ENCODE data around the gene RAB26. TPM values are rescaled to one million over a fixed set of nuclear protein-coding genes. Genes with fewer than 3 reads are reported as not detected.

Gene RAB26
- total and polyA plus RNA-seq, 4 donors: 1.9 to 3.9 (median 3.0) TPM

- no peaks in the 10 kb centered on the region for H3K9me3 ChIP-seq (ENCODE audit: control insufficient read depth in 4 of 4, low read length in 3 of 4)
- no peak overlapping the region for H3K9ac ChIP-seq (ENCODE audit: low read depth in 1 of 2, low read length in 2 of 2)
- peaks cover 0 to 11% (median 5%) of the 10 kb centered on the region in 4 donors for H3K36me3 ChIP-seq (ENCODE audit: control insufficient read depth in 4 of 4, insufficient read depth in 3 of 4, low read depth in 1 of 4, low read length in 3 of 4)
- DNase-seq (ENCODE audit: low spot score): no peak
- H3K4me3 ChIP-seq (ENCODE audit: low read depth in 1 of 3, low read length in 3 of 3): no peak overlapping the region
- H3K4me1 ChIP-seq (ENCODE audit: control insufficient read depth in 4 of 4, insufficient read depth in 4 of 4, low read length in 3 of 4): peaks cover 19 to 45% (median 30%) of the 10 kb centered on the region in 4 donors
- TF ChIP-seq CTCF (IDR thresholded peaks at IDR 0.05; ENCODE audit: low read depth, low read length, missing input control) (no peak), FOXA2 (IDR thresholded peaks at IDR 0.05) (no peak), ATF3 (IDR thresholded peaks at IDR 0.05) (no peak), RAD21 (IDR thresholded peaks at IDR 0.05) (no peak), RXRA (IDR thresholded peaks at IDR 0.05) (no peak), MAX (IDR thresholded peaks at IDR 0.05) (no peak), REST (IDR thresholded peaks at IDR 0.05) (no peak), SP1 (IDR thresholded peaks at IDR 0.05) (no peak), GABPA (IDR thresholded peaks at IDR 0.05 in 1 of 2, conservative IDR thresholded peaks at IDR 0.05 in 1 of 2) (no peak), EGR1 (IDR thresholded peaks at IDR 0.05; ENCODE audit: low read depth in 2 of 2) (no peak), JUND (IDR thresholded peaks at IDR 0.05) (no peak), HNF4G (IDR thresholded peaks at IDR 0.05) (no peak), ZBTB33 (IDR thresholded peaks at IDR 0.05) (no peak), HNF4A (conservative IDR thresholded peaks at IDR 0.05) (no peak), FOXA1 (IDR thresholded peaks at IDR 0.05) (no peak)
- WGBS: 87% methylated on average over 12 of the region's 12 CpGs
- H3K27me3 ChIP-seq (ENCODE audit: control insufficient read depth in 4 of 4, insufficient read depth in 4 of 4, low read length in 3 of 4): no peaks in the 10 kb centered on the region
- H3K27ac ChIP-seq (ENCODE audit: low read depth in 1 of 2, low read length in 2 of 2): peak overlapping the region in 1 of 2 donors; percentile 7
These were observed 17.4 kb downstream of the RAB26 start for GRCh38 chr16:2165861-2166260.

Data from liver (tissue), 9 donors.